Loucy (cell line): ENCODE results near the gene BCDIN3D.

ENCODE experiments used
- EZH2phosphoT487 ChIP-seq: fragments of 200-600 bp; IDR thresholded peaks from 2 replicates; pipeline ENCODE4 v1.6.1; 2018; ENCODE audit warnings: antibody characterized with exemption, mild to moderate bottlenecking, moderate library complexity, borderline replicate concordance
- TF ChIP-seq, protein P1 (sequence below): fragments of 200-600 bp; sonication (generic); conservative IDR thresholded peaks from 2 replicates; pipeline ENCODE4 v1.5.1; 2014; ENCODE audit warnings: mild to moderate bottlenecking, antibody characterized with exemption, low read length

DNA sequence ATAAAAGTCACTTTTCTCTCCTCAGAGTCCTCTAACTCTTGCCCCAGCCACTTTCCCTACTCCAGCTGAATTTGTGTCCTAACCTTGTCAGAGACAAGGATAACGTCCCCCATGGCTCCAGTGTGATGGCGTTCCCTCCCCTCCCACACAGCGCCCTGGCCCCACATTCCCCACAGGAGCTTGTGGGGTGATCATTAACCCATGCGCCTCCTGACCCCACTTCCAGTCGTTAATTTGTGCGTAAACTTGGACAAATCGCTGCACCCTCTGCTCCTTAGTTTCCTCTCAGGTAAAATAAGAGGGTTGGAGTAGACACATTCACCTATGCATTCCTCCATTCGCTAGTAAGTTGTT is 22.9 kb upstream of the BCDIN3D start:
- TF ChIP-seq, protein P1, sequence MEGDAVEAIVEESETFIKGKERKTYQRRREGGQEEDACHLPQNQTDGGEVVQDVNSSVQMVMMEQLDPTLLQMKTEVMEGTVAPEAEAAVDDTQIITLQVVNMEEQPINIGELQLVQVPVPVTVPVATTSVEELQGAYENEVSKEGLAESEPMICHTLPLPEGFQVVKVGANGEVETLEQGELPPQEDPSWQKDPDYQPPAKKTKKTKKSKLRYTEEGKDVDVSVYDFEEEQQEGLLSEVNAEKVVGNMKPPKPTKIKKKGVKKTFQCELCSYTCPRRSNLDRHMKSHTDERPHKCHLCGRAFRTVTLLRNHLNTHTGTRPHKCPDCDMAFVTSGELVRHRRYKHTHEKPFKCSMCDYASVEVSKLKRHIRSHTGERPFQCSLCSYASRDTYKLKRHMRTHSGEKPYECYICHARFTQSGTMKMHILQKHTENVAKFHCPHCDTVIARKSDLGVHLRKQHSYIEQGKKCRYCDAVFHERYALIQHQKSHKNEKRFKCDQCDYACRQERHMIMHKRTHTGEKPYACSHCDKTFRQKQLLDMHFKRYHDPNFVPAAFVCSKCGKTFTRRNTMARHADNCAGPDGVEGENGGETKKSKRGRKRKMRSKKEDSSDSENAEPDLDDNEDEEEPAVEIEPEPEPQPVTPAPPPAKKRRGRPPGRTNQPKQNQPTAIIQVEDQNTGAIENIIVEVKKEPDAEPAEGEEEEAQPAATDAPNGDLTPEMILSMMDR: no peak
- TF ChIP-seq EZH2phosphoT487: no peak
